Midbrain (tissue), 1 donor: ENCODE results near the gene TMEM51.

Experiments
- DNase-seq: peaks from one replicate; lab custom pipeline; 2025; lab: John Stamatoyannopoulos, UW

The TMEM51 gene

DNA sequence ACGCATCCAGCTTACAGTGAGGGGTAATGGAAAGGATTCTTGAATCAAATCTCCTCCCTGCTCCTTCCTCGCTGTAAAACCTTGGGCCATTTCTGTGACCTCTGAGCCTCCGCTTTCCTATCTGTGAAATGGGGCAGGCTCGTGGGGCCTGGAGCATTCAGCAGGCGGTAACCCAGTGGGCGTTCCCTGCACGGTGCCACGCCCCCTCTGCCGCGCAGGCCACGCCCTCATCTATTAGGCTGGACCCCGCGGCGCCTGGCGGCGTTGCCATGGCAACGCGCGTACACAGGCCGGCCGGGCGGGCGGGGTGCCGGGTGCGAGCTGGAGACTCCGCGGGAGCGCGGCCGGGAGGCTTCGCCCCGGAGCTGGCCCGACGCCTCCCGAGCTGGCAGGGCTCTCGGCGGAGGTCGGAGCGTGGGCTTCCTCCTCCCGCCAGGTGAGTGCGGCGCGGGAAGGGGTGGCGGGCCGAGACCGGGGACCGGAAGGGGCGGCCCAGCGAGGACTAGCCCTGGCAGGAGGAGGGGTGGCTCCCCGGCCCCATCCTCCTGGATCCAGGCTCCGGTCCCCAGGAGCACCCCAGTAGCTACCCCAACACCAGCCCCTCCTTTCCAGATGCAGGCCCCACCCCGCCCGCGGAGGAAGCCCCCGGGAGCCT is 93.5 kb downstream of the TMEM51 start, which contains the start of gene FHAD1:
TSS of gene FHAD1 (plus strand) at position 264 of the 655 bp plus-strand sequence. CDS start 4,562 bp downstream, outside the sequence.
- DNase-seq = no peak

DNA sequence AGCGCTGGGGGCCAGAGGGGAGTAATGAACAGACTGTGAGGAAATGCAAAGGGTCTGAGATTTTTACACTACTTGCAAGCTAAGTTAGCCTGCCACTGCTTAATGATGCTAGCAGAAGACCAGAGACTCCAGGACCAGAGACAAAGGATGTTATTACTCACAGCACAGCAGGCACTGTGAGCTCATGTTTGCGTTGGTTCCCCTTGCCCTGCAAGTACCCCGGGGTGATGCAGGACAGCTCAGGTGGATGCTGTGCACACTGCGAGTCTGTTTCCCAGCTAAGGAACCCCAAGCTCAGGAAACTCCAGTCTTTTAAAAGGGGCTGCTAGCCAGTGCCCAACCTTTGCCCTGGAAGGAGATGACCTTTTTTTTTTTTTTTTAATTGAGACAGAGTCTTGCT is 94.7 kb downstream of the TMEM51 start:
- DNase-seq = no peak

DNA sequence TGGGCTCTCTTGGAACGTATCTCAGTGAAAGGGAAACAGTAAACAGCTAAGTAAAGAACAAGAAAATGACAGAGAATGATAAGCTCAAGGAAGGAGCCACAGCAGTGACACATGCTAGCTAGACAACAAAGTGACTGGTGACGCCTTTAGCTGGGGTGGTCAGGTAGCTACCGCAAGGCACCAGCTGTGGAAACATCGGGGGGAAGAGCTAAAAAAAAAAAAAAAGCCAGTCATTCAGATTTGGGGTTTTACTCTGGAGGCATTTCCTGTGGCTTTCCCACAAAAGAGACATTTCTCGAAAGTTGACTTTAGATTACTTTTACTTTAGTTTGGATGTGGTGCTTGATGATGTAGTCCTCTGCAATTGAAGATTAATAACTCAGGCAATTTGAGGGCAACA is 95.5 kb downstream of the TMEM51 start:
- DNase-seq = no peak

DNA sequence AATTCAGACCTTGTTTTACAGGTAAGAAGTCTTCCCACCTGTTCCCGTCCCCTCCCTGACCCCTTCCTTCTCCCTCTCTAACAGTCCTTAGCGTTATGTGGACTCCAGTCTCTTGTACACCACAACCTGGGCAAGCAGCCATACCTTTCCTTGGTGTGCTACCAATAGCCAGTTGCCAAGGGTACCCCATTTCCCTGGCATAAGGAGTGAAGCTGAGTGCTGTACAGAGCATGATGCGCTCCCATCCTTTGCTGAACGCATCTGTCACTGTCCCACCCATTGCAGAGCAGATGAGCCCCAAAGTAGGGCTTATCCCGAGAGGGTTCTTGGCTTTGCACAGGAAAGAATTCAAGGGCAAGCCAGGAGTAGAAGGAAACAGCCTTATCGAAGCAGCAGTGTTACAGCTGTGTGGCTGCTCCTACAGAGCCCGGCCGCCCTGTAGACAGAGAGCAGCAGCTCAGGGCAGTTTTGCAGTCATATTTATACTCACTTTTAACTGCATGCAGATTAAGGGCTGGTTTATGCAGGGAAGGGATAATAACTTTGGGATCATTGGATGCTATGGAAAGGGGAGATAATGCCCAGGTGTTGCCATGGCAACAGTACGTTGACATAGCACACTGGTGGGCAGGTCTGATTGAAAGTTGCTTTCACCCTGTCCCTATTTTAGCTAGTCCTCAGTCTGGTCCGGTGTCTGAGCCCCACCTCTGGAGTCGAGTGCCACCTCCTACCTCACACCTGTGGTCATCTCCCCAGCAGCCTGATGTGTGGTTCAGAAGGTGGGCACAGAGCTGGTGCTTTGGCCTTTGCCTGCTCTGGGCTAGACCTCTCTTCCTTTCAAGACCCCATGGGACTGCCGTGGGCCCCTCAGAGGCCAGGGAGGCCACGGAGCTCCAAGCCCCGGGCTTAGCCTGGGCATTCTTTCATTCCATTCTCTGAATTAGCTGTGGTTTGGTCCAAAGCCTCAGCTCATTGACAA is 98.6 kb downstream of the TMEM51 start:
- DNase-seq = no peak

DNA sequence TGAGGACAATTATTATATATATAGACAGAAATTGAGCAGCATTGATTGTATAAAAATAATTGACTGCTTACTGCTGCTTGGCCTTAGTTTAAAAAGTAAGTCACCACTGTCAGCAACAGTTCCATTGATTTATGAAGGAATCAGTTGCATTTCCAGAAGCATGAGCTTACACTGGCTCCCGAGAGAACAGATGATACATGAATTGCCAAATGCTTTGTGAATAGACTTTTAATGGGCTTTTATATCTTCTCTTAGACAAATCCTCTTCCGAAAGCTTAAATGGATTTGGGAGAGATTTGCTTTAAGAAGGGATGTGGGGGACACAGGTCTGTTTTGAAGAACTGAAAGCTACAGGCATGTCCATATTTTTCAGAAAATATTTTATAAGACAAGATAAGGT is 101.0 kb downstream of the TMEM51 start:
- no peak for DNase-seq

DNA sequence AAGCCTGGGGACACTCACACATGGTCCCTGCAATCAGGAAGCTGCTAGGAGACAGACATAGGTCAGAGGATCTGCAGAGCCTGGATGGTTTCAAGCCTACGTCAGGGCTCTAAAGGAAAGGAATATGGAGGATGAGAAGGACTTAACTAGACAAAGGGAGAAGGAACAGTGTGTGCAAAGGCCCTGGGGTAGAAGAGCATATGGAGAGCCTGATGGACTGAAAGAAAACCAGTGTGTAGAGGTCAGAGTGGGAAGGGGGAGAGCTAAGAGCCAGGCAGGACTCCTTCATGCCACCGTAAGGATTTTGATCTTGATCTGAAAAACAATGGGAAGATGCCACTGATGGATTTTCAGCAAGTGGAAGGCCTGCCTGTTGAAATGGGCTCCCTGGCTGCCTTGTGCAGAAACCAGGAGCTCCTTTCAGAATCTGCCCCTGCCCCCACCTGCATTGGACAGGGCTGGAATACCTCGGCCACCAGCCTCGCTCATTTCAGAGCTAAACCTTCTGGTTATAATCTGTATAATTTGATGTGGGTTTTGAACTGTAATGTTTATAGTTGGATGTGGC is 102.1 kb downstream of the TMEM51 start:
- DNase-seq = no peak

DNA sequence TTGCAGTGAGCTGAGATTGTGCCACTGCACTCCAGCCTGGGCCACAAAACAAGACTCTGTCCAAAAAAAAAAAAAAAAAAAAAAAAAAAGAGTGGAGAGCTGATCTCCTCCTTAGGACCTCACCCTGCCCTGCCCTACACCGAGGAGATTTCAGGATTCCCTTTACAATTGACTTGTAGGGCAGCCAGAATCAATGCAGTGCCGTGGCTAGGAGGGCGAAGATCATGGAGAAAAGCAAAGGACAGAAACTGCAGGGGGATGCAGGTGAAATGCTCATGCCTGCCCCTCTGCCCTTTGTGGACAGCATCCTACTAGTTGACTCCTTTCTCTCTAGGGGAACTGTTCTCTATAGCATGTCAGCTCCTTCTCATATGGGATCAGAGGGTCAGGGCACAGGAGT is 103.0 kb downstream of the TMEM51 start:
- no peak for DNase-seq

DNA sequence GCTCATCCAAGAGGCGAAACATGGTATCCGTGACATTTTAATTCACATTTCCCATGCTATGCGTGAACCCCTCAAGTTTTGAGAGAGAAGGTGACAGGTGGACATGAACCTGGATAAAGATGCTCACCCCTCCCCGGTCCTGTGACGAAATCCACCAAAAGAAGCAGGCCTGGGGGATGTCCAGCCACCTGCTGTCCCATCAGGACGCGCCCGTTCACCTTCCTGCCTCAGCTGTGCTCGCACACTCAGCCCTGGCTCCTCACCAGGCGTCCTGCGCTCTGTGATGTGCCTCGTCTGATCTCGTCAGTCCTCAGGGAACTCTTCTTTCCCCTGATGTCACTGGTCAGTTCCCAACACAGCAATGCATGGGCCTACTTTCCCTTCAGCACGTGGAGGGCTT is 103.8 kb downstream of the TMEM51 start:
- no peak for DNase-seq

DNA sequence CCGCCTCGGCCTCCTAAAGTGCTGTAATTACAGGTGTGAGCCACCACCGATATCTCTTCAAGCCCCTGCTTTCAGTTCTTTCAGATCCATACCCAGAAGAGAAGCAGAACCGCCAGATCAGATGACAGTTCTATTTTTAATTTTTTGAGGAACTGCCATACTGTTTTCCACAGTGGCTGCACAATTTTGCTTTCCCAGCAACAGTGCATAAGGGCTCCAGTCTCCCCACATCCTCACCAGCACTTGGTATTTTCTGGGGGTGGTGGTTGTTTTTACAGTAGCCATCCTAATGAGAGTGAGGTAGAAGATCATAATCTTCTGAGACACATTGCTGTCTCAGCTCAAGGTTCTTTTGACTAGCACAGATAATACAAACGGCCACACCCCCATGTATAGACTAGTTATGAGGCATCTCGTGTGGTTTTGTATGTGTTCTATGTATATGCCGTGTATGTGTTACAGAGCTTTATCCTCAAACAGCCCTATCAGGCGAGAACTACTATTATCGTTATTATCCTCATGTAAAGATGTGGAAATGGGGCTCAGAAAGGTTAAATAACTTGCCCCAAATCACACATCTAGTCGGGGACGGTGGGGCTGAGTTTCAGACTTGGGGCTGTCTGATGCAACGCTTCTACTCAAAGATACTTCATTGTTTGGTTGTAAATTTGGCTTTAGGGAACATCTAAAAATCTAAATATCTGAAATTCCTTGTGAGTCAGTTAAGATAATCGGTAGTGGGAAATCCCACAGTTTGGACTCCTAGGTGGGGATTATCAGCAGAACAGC is 105.5 kb downstream of the TMEM51 start:
- DNase-seq = no peak

DNA sequence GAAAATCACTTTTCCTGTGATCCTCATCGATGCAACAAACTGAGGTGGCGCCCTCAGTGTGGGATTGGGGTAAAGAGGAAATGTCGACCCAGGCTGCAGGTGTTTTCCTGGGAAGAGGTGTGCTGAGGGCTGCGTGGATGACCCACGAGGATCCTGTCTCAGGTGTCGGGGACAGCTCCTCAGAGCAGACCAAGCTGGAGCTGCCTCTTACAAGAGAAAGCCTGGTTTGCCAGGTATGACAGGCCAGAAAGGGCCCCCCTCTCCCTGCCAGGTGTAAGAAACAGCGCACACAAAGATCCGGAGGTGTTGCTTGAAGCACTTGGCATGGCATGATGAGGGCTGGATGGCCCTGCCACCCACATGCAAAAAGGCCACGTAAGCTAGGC is 106.1 kb downstream of the TMEM51 start:
- no peak for DNase-seq

DNA sequence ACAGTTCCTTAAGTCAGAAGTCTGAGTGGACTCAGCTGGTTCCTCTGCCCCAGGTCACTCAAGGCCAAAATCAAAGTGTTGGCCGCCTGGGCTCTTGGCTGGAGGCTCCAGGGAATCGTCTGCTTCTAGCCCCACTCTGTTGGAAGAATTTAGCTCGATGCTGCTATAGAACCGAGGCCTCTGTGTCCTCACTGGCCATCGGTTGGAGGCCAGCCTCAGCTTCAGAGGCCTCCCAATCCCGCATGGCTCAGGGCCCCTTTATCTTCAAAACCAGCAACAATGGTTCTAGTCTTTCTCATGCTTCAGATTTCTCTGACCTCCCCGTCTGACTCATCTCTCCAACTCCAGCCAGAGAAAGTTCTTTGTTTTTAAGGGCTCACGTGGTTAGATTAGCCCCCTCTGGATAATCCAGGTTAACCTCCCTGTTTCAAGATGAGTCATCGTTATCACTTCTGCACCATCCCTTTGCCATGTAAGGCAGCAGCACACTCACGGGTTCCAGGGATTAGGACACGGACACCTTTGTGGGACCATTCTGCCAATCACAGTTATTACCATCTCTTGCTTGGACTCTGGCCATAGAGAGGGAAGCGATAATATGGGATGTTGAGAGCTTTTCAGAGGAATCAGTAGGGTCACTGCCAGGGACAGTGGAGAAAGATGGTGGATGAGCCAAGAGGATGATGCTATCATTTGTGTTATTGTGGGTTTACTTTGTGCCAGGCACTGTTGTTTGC is 107.0 kb downstream of the TMEM51 start:
- DNase-seq = no peak

DNA sequence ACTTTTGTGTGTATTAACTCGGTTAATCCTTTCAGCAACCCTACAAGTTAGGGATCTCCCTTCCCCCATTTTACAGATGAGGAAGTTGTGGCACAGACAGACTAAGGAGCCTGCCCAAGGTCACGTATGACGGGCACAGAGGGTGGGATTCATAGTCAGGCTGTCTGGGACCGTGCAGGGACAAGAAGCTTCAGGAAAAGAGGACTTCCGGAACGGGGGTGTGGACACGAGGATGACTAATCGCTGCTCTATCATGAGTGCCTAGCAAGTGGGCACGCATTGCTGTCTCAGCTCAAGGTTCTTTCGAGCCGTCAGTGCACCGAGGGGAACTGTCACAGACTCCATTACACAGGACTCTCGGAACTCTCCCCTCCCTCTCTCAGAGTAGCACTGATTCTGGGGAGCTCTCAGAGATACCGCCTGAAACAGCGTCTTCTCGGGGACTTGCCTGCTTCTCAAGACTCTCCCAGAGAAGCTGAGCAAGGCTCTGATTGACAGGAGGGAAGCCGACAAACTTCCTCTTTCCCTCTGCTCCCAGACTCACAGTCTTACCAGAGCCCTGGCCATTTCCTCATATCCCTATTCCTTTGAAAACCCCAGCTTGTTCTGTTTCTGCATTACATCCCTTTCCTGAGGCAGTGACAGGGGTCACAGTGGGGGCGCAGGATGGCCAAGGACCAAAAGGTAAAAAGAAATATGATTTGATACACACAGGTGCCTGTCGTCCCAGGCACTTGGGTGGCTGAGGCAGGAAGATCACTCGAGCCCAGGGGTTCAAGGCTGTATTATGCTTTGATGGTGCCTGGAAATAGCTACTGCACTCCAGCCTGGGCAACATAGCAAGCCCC is 107.8 kb downstream of the TMEM51 start:
- no peak for DNase-seq

DNA sequence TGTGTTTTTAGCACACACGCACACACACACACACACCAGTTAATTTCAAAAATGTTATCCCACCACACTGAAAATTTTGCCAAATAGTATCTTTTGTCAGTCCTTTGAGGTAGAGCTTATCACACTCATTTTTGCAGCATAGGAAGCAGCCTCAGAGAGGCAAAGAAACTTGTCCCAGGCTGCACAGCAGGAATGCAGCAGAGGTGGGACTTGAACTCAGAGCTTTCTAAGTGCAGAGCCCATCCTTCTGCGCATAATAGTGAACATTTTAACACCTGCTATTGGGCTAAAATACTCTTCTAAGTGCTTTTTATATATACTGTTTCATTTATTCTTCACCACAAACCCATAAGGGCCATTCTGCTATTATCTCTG is 108.4 kb downstream of the TMEM51 start:
- DNase-seq = no peak

DNA sequence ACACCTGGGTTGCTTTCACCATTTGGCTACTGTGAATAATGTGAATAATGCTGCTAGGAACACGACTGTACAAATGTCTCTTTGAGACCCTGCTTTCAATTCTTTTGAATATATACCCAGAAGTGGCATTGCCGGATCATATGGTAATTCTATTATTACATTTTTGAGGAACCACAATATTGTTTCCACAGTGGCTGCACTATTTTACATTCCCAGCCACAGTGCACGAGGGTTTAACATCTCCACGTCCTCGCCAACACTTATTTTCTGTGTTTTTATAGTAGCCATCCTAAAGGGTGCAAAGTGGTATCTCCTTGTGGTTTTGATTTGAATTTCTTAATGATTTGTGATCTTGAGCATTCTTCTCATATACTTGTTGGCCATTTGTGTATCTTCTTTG is 109.2 kb downstream of the TMEM51 start:
- no peak for DNase-seq

DNA sequence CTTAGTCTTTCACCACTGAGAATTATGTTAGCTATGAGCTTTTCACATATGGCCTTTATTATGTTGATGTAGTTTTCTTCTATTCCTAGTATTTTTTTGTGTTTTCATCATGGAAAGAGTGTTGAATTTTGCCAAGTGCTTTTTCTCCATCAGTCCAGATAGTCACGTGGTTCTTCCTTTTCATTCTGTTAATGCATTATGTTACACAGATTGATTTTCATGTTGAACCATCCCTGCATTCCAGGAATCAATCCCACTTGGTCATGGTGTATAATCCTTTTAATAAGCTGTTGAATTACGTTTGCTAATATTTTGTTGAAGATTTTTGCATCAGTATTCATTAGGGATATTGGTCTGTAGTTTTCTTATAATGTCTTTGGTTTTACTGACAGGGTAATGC is 111.2 kb downstream of the TMEM51 start:
- DNase-seq = no peak
